Spleen (tissue), 11 donors: ENCODE results near the gene PBX1. TPM values are rescaled to one million over a fixed set of nuclear protein-coding genes. Genes with fewer than 3 reads are reported as not detected.

Source experiments
- DNase-seq: peaks from one replicate; pipeline ENCODE4 v3.0.0-alpha.2; 2020
- H3K27ac ChIP-seq, 8 donors: fragments of 200-600 bp; sonication (generic) in 7 of 8; 1 replicate in 4 of 8; 2 replicates in 4 of 8; pipeline versions ENCODE4 v1.5.0 to v1.8.0; 2016 to 2021; ENCODE audit warnings: inconsistent platforms in 4 of 8, mild to moderate bottlenecking in 4 of 8, moderate library complexity in 1 of 8
- H3K27me3 ChIP-seq, 7 donors: fragments of 200-600 bp; sonication (generic) in 6 of 7; replicated peaks in 1 of 7; 1 replicate in 4 of 7; 2 replicates in 3 of 7; pipeline versions ENCODE4 v1.5.0 to v1.8.0; 2016 to 2021; ENCODE audit warnings: inconsistent platforms in 3 of 7, mild to moderate bottlenecking in 1 of 7
- H3K36me3 ChIP-seq, 6 donors: fragments of 200-600 bp; sonication (generic) in 5 of 6; 1 replicate in 4 of 6; 2 replicates in 2 of 6; pipeline versions ENCODE4 v1.5.0 to v1.8.0; 2016 to 2021; ENCODE audit warnings: inconsistent platforms in 2 of 6
- H3K4me1 ChIP-seq, 6 donors: fragments of 200-600 bp; sonication (generic) in 5 of 6; 1 replicate in 3 of 6; 2 replicates in 3 of 6; pipeline versions ENCODE4 v1.5.0 to v1.8.0; 2016 to 2021; ENCODE audit warnings: inconsistent platforms in 3 of 6
- H3K4me3 ChIP-seq, 8 donors: fragments of 200-600 bp; sonication (generic) in 7 of 8; 1 replicate in 4 of 8; 2 replicates in 4 of 8; pipeline versions ENCODE4 v1.5.0 to v1.8.0; 2016 to 2021; ENCODE audit warnings: inconsistent platforms in 4 of 8, mild to moderate bottlenecking in 4 of 8, moderate library complexity in 2 of 8
- H3K9me3 ChIP-seq, 8 donors: fragments of 200-600 bp; sonication (generic) in 7 of 8; 1 replicate in 4 of 8; 2 replicates in 4 of 8; pipeline versions ENCODE4 v1.5.0 to v1.8.0; 2016 to 2021; ENCODE audit warnings: inconsistent platforms in 4 of 8
- CTCF ChIP-seq, 11 experiments: fragments of 200-600 bp in 7 of 11; fragments of 450-650 bp in 4 of 11; sonication (generic) in 4 of 11; IDR thresholded peaks in 8 of 11; conservative IDR thresholded peaks in 3 of 11; 1 replicate in 7 of 11; 2 replicates in 4 of 11; pipeline versions ENCODE4 v1.4.0 to v1.8.0; 2016 to 2021; ENCODE audit warnings: antibody characterized with exemption in 11 of 11, inconsistent platforms in 4 of 11, mild to moderate bottlenecking in 1 of 11
- POLR2A ChIP-seq, 3 donors: fragments of 450-650 bp; IDR thresholded peaks; one replicate each; pipeline ENCODE4 v1.5.1; 2017; ENCODE audit warnings: antibody characterized with exemption in 3 of 3, mild to moderate bottlenecking in 1 of 3
- POLR2AphosphoS5 ChIP-seq, 3 donors: sonication (generic); formaldehyde crosslinking; IDR thresholded peaks; one replicate each; pipeline ENCODE4 v1.5.1; 2017; ENCODE audit warnings: antibody characterized with exemption in 3 of 3
- WGBS, 5 donors: extraction: QIAGEN DNeasy Blood & Tissue Kit in 3 of 5; methylation state at CpG; one replicate each; pipeline versions ENCODE4 v1.1.5 to v1.1.7; 2013 to 2018; 5-methylcytosine and 5-hydroxymethylcytosine counted together
- intact Hi-C: fragments of 100-400 bp; cut with DNase I; formaldehyde crosslinking; loops from one replicate; pipeline ENCODE4 v1.15.0; 2023; ENCODE audit warnings: low total_unique reads
- polyA plus RNA-seq, 3 donors: library from polyadenylated mRNA; stranded (reverse); fragments of 200-250 nt; gene quantifications; one replicate each; pipeline ENCODE4 v1.2.1, GENCODE V29; 2013
- total RNA-seq, 7 donors: library from RNA; depleted of rRNA in 3 of 7; stranded (reverse); fragments of >200 nt in 3 of 7; fragmentation: NEBNext Ultra II Directional in 4 of 7; extraction: Animal tissue kit (Norgen Biotek cat#: 25700) in 4 of 7; gene quantifications; one replicate each; pipeline versions ENCODE4 v1.1.0 to v1.2.1, GENCODE V29; 2016 to 2021
- donor health status: healthy with polysubstance abuse.
- donor health status: DM: no; HTN: no; CAD: no; lungs with moderate emphysema.
- donor health status: DM: no; HTN: no; CAD: no.
- donor health status: Bipolar disorder and iron deficiency.
- donor health status: healthy.
- donor health status: DM: no; HTN: no; CAD: no.
- donor health status: DM: yes; HTN: yes; CAD: no.

The PBX1 gene
- total and polyA plus RNA-seq, 10 donors, result 3.4 to 79.5 (median 31.8) TPM

- H3K4me1 ChIP-seq, result peaks cover 0 to 15% (median 0%) of the 10 kb centered on the region in 6 donors
- 85 to 96% (median 87%) methylated on average over 5 of the region's 5 CpGs for WGBS, 5 donors
- no peak overlapping the region for H3K27ac ChIP-seq
Measured at GRCh38 chr1:164575356-164575886, 16.4 kb downstream of the PBX1 start.

GRCh38 chr1:164576291-164577271 is 17.6 kb downstream of the PBX1 start:
- H3K36me3 ChIP-seq, result peaks cover 0 to 6% (median 0%) of the 10 kb centered on the region in 6 donors
- intact Hi-C loops, result no loop called here
- H3K27me3 ChIP-seq, result no peaks in the 10 kb centered on the region
- peak overlapping the region in 1 of 8 donors; percentile 5 for H3K4me3 ChIP-seq
- WGBS, 5 donors, result 75 to 88% (median 82%) methylated on average over 63 to 66 of the region's 66 CpGs
- H3K27ac ChIP-seq, result no peak overlapping the region
- H3K4me1 ChIP-seq, result peaks cover 0 to 15% (median 0%) of the 10 kb centered on the region in 6 donors
- peaks cover 0 to 5% (median 0%) of the 10 kb centered on the region in 8 donors for H3K9me3 ChIP-seq
- TF ChIP-seq CTCF (IDR thresholded peaks at IDR 0.05 in 8 of 11, conservative IDR thresholded peaks at IDR 0.05 in 3 of 11) (no peak), POLR2AphosphoS5 (IDR thresholded peaks at IDR 0.05) (peak in 2 of 3 donors; percentile 37 to 47), POLR2A (IDR thresholded peaks at IDR 0.05) (no peak)
- DNase-seq, result no peak

More at GRCh38 chr1:164575356-164575886, 16.4 kb downstream of the PBX1 start:
- H3K27me3 ChIP-seq, result no peaks in the 10 kb centered on the region
- no peak for DNase-seq
- intact Hi-C loops, result no loop called here
- H3K36me3 ChIP-seq, result peaks cover 0 to 6% (median 0%) of the 10 kb centered on the region in 6 donors
- H3K4me3 ChIP-seq, result no peak overlapping the region
- no peak for TF ChIP-seq POLR2AphosphoS5 (IDR thresholded peaks at IDR 0.05)
- no peak for TF ChIP-seq POLR2A (IDR thresholded peaks at IDR 0.05)
- TF ChIP-seq CTCF (IDR thresholded peaks at IDR 0.05 in 8 of 11, conservative IDR thresholded peaks at IDR 0.05 in 3 of 11), result no peak
- peaks cover 0 to 5% (median 0%) of the 10 kb centered on the region in 8 donors for H3K9me3 ChIP-seq

GRCh38 chr1:164577291-164577690 is 18.3 kb downstream of the PBX1 start:
- intact Hi-C loops, result no loop called here

More at GRCh38 chr1:164577291-164577690, 18.3 kb downstream of the PBX1 start:
- TF ChIP-seq POLR2AphosphoS5 (IDR thresholded peaks at IDR 0.05) (no peak), POLR2A (IDR thresholded peaks at IDR 0.05) (no peak), CTCF (IDR thresholded peaks at IDR 0.05 in 8 of 11, conservative IDR thresholded peaks at IDR 0.05 in 3 of 11) (no peak)
- no peak for DNase-seq
- H3K27ac ChIP-seq, result no peak overlapping the region
- 65 to 76% (median 67%) methylated on average over 3 of the region's 3 CpGs for WGBS, 5 donors
- H3K4me3 ChIP-seq, result no peak overlapping the region
- H3K9me3 ChIP-seq, result peaks cover 0 to 5% (median 0%) of the 10 kb centered on the region in 8 donors
- peaks cover 0 to 15% (median 0%) of the 10 kb centered on the region in 6 donors for H3K4me1 ChIP-seq
- peaks cover 0 to 6% (median 0%) of the 10 kb centered on the region in 6 donors for H3K36me3 ChIP-seq
- H3K27me3 ChIP-seq, result no peaks in the 10 kb centered on the region
